GM19438 (cell line): Measurements from ENCODE around the gene INTS2.
"Not testable (repeated sequence)": the region's sequence is repeated elsewhere in the genome, so short reads cannot be mapped to it uniquely, and the experiment has no call there.

Source experiments
- ATAC-seq: cut with Tn5 transposase; IDR thresholded peaks from one replicate; pipeline ENCODE4 v1.9.1; 2021; ENCODE audit warnings: low read depth; ENCODE audit not compliant: unreplicated experiment

INTS2 gene, protein sequence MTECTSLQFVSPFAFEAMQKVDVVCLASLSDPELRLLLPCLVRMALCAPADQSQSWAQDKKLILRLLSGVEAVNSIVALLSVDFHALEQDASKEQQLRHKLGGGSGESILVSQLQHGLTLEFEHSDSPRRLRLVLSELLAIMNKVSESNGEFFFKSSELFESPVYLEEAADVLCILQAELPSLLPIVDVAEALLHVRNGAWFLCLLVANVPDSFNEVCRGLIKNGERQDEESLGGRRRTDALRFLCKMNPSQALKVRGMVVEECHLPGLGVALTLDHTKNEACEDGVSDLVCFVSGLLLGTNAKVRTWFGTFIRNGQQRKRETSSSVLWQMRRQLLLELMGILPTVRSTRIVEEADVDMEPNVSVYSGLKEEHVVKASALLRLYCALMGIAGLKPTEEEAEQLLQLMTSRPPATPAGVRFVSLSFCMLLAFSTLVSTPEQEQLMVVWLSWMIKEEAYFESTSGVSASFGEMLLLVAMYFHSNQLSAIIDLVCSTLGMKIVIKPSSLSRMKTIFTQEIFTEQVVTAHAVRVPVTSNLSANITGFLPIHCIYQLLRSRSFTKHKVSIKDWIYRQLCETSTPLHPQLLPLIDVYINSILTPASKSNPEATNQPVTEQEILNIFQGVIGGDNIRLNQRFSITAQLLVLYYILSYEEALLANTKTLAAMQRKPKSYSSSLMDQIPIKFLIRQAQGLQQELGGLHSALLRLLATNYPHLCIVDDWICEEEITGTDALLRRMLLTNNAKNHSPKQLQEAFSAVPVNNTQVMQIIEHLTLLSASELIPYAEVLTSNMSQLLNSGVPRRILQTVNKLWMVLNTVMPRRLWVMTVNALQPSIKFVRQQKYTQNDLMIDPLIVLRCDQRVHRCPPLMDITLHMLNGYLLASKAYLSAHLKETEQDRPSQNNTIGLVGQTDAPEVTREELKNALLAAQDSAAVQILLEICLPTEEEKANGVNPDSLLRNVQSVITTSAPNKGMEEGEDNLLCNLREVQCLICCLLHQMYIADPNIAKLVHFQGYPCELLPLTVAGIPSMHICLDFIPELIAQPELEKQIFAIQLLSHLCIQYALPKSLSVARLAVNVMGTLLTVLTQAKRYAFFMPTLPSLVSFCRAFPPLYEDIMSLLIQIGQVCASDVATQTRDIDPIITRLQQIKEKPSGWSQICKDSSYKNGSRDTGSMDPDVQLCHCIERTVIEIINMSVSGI

DNA sequence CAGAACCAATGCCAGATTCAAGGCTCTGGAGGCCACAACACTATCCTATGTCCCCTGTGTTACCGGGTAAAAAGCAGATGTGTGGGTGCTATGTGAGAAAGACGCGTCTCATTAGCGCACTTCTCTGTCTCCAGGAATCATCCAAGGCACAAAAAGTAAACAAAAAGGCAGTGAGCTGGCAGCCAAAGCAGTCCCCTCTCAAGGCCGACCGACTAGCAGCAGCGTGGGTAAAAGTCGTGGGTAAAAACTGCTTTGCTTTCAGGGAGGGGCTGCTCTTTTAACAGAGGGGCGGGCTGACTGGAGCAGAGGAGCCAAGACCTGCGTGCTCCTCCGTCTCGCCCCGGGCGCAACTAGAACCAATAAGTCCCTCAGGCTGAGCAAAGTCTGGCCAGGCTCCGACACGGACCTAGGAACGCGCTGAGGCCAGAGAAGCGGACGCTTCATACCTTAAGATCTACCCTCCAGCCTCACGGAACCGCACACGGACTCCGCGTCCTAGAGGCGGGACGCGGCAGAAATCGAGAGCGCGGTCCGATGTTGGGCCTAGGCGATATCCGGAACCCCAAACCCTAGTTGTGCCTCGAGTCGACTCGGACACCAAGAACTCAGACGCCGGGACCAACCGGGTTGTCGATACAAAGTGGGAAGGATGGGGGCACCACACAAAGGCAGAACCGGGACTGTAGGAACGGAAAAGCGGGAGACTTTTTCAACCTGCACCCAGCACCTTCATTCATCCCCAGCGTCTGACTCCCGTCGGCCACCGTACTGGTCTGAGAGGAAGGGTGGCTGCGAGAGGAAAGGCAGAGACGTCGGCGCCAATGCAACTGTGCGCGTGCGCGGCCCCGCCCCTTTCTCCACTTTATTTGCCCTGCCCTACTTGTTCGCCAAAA is at the start of gene INTS2:
Gene INTS2 (minus strand): TSS at position 775 of the 893 bp plus-strand sequence. CDS start 1,338 bp downstream, outside the sequence.
- peak; percentile 78 for ATAC-seq

- no peak for ATAC-seq
Observed at GRCh38 chr17:61974115-61974514, 46.3 kb upstream of the INTS2 start.

DNA sequence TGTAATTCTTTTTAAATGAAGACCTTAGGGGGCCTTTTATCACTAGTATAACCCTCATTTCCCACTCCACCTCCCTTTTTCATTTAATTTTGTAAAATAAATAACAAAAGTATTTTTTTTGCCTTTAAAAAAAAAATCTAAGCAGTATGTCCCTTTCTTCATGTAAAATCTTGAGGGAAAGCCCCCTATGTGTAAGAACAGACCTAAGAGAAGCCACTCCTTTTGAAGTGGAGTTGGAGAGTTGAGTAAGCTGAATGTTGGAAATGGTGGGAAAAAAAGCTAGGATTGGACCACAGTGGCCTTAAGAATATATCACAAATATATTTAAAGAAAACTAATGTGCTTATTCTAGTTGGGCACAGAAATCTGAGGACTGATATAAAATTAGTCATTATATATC is 44.5 kb upstream of the INTS2 start:
- no peak for ATAC-seq

GRCh38 chr17:61970030-61970429 is 42.2 kb upstream of the INTS2 start:
- no peak for ATAC-seq

GRCh38 chr17:61968757-61969156 is 41.0 kb upstream of the INTS2 start:
- ATAC-seq, result no peak

DNA sequence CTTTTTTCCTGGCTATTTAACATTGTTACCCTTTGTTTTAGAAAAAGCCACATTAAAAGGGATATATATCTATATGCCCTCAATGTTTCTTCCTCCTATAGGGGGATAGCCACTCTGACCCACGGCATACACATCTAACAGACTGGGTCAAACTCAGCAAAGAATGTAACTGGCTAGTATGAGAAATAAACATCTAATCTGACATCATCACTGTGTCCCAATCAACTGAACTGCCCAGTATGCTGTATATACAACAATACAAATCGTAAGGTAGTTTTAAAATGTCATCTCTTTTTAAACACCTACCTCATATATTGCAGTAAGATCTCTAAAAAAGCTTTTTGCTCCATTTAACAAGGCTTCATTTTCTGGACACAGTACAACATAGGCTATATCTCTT is 39.9 kb upstream of the INTS2 start:
- ATAC-seq, result no peak

- ATAC-seq, result no peak
Observed at GRCh38 chr17:61966191-61966590, 38.4 kb upstream of the INTS2 start.

- no peak for ATAC-seq
Observed at GRCh38 chr17:61955619-61956018, 27.8 kb upstream of the INTS2 start.

DNA sequence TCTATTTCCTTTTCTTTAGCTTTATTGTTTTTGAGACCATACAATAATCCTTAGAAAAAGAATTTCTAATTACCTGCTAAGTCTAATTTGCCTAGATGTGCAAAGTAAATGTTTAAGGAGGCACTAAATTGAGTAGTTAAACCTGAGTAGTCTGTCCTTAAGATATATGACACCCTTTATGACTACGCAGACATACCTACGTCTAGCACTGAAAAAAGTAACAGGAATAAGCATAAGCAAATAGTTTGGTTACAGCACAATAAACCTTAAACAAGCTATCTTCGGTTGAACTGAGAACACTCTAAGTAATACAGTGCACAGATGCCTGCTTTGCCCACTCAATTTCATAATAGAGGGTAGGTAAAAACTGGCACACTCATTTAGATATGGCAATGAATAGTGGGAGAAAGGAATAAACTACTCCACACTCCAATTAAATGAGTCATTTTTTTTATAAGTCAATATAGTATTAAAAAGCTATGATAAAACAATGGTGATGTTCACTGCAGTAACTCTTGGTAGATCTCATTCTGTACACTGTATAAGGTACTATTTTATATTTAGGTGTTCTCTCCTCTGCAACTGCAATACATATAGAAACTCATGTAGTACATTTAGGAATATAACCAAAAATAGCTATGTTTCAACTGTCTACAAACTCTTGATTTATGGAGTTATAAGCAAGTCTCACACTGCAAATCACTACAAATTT is 19.7 kb upstream of the INTS2 start:
- no peak for ATAC-seq

- no peak for ATAC-seq
Observed at GRCh38 chr17:61946359-61946758, 18.6 kb upstream of the INTS2 start.

- ATAC-seq, result no peak
Observed at GRCh38 chr17:61943117-61943516, 15.3 kb upstream of the INTS2 start.

- ATAC-seq, result no peak
Observed at GRCh38 chr17:61942085-61942484, 14.3 kb upstream of the INTS2 start.

- no peak for ATAC-seq
Observed at GRCh38 chr17:61928101-61928436, 287 bp upstream of the INTS2 start.

DNA sequence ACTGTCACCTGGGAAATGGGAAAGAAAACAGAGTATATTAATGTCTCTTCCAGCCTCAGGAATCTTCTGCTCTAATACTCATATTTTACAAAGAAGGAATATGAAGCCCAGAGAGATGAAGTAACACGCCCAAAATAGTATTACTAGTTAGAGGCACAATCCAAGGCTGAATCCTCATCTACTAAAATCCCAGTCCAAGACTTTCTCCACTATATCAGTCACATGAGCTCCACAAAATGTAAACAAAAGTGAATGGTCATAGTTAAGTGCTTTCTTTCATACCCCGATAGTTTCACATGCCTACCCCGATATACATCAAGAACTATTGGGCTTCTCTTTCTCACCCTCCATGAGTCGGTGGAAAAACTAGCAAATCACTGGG is 965 bp downstream of the INTS2 start:
- no peak for ATAC-seq

- not testable (repeated sequence) for ATAC-seq
Observed at GRCh38 chr17:61915162-61915561, 12.6 kb downstream of the INTS2 start.

DNA sequence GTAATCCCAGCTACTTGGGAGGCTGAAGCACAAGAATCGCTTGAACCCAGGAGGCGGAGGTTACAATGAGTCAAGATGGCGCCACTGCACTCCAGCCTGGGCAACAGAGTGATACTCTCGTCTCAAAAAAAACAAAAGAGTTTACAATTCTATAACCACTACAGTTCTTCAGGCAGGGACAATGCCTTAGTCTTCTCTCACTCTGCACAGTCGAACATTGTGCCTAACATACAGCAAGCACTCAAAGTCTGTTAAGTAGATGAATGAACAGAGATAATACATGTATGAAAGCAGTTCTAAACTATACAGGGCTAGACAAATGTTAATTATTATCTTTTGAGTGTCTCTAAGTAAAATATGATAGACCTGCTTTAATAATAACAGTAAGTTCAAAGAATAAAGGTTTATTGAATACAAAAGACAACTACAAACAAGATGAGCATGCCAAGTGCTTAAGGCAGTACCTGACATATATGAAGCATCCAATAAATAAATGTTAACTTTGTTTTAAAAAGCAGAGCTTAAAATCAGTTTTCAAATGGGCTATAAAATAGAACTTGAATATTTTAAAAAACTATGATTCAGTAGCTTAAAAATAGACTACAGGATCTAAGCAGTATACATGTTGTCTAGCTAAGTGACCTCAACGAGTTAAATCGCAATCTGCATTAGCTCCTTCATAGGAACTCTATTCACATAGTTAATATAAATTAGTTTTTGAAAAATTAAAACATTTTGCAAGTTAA is 19.3 kb downstream of the INTS2 start:
- no peak for ATAC-seq

- no peak for ATAC-seq
Observed at GRCh38 chr17:61907361-61907760, 20.4 kb downstream of the INTS2 start.

GRCh38 chr17:61904094-61904710 is 23.6 kb downstream of the INTS2 start:
- ATAC-seq, result peak; percentile 82
